ENCODE measurements around the gene ATP5MG.

DNA sequence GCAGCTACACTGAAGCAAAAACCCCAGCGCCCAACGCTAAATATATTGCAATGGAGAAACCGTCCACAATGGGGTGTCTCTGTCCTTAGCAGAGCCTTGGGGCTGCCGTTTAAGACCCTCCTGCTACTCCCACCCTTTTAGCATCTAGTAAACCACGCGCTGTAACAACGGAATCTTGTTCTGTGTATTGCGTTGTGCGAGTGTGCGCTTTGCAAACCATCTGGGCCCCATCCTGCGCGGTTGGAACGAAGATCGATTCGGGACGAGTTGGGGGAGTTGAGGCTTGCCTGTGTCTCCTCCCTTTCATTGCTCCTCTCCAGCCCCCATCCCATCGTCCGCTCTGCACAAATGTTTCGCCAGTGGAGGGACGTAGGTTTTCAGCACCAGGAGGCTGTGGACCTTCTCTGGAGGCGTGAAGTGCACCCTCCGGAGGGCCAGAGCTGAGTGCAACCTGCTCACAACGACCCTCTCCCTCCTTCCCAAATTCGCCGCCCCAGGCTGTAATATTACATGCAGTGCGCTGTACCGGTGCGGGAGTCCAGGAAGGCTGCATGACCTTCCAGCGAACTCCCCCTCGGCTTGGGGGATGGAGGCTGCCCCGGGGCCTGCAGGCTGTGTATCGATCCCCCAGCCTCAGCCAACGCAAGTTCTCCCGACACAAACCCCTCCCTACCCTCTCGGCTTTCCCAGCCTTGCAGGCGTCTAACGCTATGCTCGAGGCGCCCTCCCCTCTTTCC, 33.3 kb downstream of the ATP5MG start:
- no peak for TF ChIP-seq POLR2AphosphoS5 (IDR thresholded peaks at IDR 0.05)
- TF ChIP-seq, protein P1, sequence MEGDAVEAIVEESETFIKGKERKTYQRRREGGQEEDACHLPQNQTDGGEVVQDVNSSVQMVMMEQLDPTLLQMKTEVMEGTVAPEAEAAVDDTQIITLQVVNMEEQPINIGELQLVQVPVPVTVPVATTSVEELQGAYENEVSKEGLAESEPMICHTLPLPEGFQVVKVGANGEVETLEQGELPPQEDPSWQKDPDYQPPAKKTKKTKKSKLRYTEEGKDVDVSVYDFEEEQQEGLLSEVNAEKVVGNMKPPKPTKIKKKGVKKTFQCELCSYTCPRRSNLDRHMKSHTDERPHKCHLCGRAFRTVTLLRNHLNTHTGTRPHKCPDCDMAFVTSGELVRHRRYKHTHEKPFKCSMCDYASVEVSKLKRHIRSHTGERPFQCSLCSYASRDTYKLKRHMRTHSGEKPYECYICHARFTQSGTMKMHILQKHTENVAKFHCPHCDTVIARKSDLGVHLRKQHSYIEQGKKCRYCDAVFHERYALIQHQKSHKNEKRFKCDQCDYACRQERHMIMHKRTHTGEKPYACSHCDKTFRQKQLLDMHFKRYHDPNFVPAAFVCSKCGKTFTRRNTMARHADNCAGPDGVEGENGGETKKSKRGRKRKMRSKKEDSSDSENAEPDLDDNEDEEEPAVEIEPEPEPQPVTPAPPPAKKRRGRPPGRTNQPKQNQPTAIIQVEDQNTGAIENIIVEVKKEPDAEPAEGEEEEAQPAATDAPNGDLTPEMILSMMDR (IDR thresholded peaks at IDR 0.05) = no peak

Data from stomach (tissue), 4 donors.